Stimulated activated CD8-positive, alpha-beta memory T cell treated with anti-CD3 and anti-CD28 coated beads, Interleukin-2, amount 100 ng/mL, for 1 hour (primary cell): ENCODE results near the gene CNTD1.
A peak's percentile ranks its signal among the peaks of the same experiment; 100 is the strongest.

Experiments used
- DNase-seq, 2 donors: peaks; one replicate each; pipeline ENCODE4 v3.0.0-alpha.2; 2020; ENCODE audit warnings: low read depth in 2 of 2

Gene CNTD1

GRCh38 chr17:42806249-42806648 is 7.6 kb downstream of the CNTD1 start:
- DNase-seq, result no peak

GRCh38 chr17:42809250-42809649 is 10.6 kb downstream of the CNTD1 start:
- DNase-seq, result no peak

- DNase-seq, result no peak
Measured at GRCh38 chr17:42814633-42815399, 16.2 kb downstream of the CNTD1 start.

- DNase-seq, result no peak
Measured at GRCh38 chr17:42817866-42818265, 19.2 kb downstream of the CNTD1 start.

GRCh38 chr17:42818379-42818778 is 19.7 kb downstream of the CNTD1 start:
- DNase-seq, result no peak

- DNase-seq, result peak in 1 of 2 donors; percentile 51
Measured at GRCh38 chr17:42819939-42820535, 21.4 kb downstream of the CNTD1 start.

- DNase-seq, result no peak
Measured at GRCh38 chr17:42821176-42821575, 22.5 kb downstream of the CNTD1 start.

- no peak for DNase-seq
Measured at GRCh38 chr17:42827472-42827871, 28.8 kb downstream of the CNTD1 start.

- DNase-seq, result no peak
Measured at GRCh38 chr17:42830971-42831370, 32.3 kb downstream of the CNTD1 start.

- no peak for DNase-seq
Measured at GRCh38 chr17:42832213-42832933, 33.7 kb downstream of the CNTD1 start.

- peak; percentile 76 to 83 for DNase-seq
Measured at GRCh38 chr17:42832934-42833766, 34.5 kb downstream of the CNTD1 start, which contains the start of gene PSME3. PSME3 (plus strand) TSS chr17:42833397; CDS start chr17:42833632, 235 bp downstream.

GRCh38 chr17:42833767-42834422 is 35.2 kb downstream of the CNTD1 start:
- DNase-seq, result no peak

GRCh38 chr17:42835732-42836131 is 37.1 kb downstream of the CNTD1 start:
- no peak for DNase-seq

GRCh38 chr17:42841975-42842685 is 43.5 kb downstream of the CNTD1 start:
- DNase-seq, result no peak

- DNase-seq, result no peak
Measured at GRCh38 chr17:42843358-42843934, 44.8 kb downstream of the CNTD1 start.

- DNase-seq, result no peak
Measured at GRCh38 chr17:42844271-42844670, 45.6 kb downstream of the CNTD1 start, which contains the start of gene AOC2. AOC2 (plus strand) TSS chr17:42844580; CDS start chr17:42844627, 47 bp downstream.

GRCh38 chr17:42844761-42845555 is 46.3 kb downstream of the CNTD1 start:
- DNase-seq, result no peak

- no peak for DNase-seq
Measured at GRCh38 chr17:42845556-42845917, 46.9 kb downstream of the CNTD1 start.

GRCh38 chr17:42845918-42846593 is 47.4 kb downstream of the CNTD1 start:
- DNase-seq, result no peak
